Uterus (tissue), 4 donors: ENCODE data around the gene TANC1. TPM values are rescaled to one million over a fixed set of nuclear protein-coding genes. Genes with fewer than 3 reads are reported as not detected.
A peak's percentile ranks its signal among the peaks of the same experiment; 100 is the strongest.

Experiments used
- DNase-seq, 2 donors: peaks; one replicate each; pipeline ENCODE4 v3.0.0-alpha.2; 2019 to 2020
- H3K27ac ChIP-seq, 2 donors: fragments of 200-600 bp; sonication (generic); 1 replicate in 1 of 2; 2 replicates in 1 of 2; pipeline ENCODE4 v1.5.1; 2016 to 2018
- H3K27me3 ChIP-seq, 2 donors: fragments of 200-600 bp; sonication (generic); one replicate each; pipeline ENCODE4 v1.5.1; 2018 to 2019; ENCODE audit warnings: control low read depth in 1 of 2
- H3K36me3 ChIP-seq, 2 donors: fragments of 200-600 bp; sonication (generic); one replicate each; pipeline ENCODE4 v1.5.1; 2019; ENCODE audit warnings: control low read depth in 1 of 2
- H3K4me1 ChIP-seq, 2 donors: fragments of 200-600 bp; sonication (generic); one replicate each; pipeline ENCODE4 v1.5.1; 2018 to 2019; ENCODE audit warnings: control low read depth in 1 of 2
- H3K4me3 ChIP-seq, 2 donors: fragments of 200-600 bp; sonication (generic); 1 replicate in 1 of 2; 2 replicates in 1 of 2; pipeline ENCODE4 v1.5.1; 2018 to 2019; ENCODE audit warnings: mild to moderate bottlenecking in 1 of 2
- H3K9me3 ChIP-seq, 2 donors: fragments of 200-600 bp; sonication (generic); one replicate each; pipeline ENCODE4 v1.5.1; 2019; ENCODE audit warnings: control low read depth in 1 of 2
- CTCF ChIP-seq, 4 experiments: fragments of 200-600 bp in 2 of 4; fragments of 450-650 bp in 2 of 4; sonication (generic) in 2 of 4; IDR thresholded peaks; one replicate each; pipeline ENCODE4 v1.5.1; 2016 to 2019; ENCODE audit warnings: antibody characterized with exemption in 4 of 4, mild to moderate bottlenecking in 2 of 4, moderate library complexity in 1 of 4
- POLR2A ChIP-seq, 2 donors: fragments of 450-650 bp; IDR thresholded peaks; one replicate each; pipeline ENCODE4 v1.6.1; 2016; ENCODE audit warnings: antibody characterized with exemption in 2 of 2, mild to moderate bottlenecking in 1 of 2, moderate library complexity in 1 of 2
- intact Hi-C: fragments of 100-400 bp; cut with DNase I; formaldehyde crosslinking; loops from one replicate; pipeline ENCODE4 v1.15.1; 2023; ENCODE audit warnings: low total_unique reads
- total RNA-seq, 4 donors: library from RNA; depleted of rRNA in 3 of 4; stranded (reverse); fragments of >200 nt in 3 of 4; gene quantifications; one replicate each; pipeline versions ENCODE4 v1.1.0 to v1.2.4, GENCODE V29; 2014 to 2023
- donor health status: DM: yes; HTN: yes; CAD: no.

TANC1 gene
- total RNA-seq, 4 donors from 2014 or later, result 34.7 to 92.7 (median 67.4) TPM

- Histone ChIP-seq H3K4me1 (peaks cover 6 to 9% of the 10 kb centered on the region in 2 donors), H3K27me3 (no peaks in the 10 kb centered on the region), H3K36me3 (no peaks in the 10 kb centered on the region), H3K4me3 (no peak overlapping the region), H3K27ac (no peak overlapping the region), H3K9me3 (no peaks in the 10 kb centered on the region)
- DNase-seq, result no peak
- intact Hi-C loops, result no loop called here
- TF ChIP-seq POLR2A (IDR thresholded peaks at IDR 0.05) (no peak), CTCF (IDR thresholded peaks at IDR 0.05) (no peak)
Observed at GRCh38 chr2:158997037-158997790, 28.8 kb downstream of the TANC1 start.

GRCh38 chr2:158998551-158999248 lies 30.3 kb downstream of the TANC1 start:
- intact Hi-C loops, result no loop called here
- H3K4me1 ChIP-seq, result peaks cover 6 to 9% of the 10 kb centered on the region in 2 donors

DNA sequence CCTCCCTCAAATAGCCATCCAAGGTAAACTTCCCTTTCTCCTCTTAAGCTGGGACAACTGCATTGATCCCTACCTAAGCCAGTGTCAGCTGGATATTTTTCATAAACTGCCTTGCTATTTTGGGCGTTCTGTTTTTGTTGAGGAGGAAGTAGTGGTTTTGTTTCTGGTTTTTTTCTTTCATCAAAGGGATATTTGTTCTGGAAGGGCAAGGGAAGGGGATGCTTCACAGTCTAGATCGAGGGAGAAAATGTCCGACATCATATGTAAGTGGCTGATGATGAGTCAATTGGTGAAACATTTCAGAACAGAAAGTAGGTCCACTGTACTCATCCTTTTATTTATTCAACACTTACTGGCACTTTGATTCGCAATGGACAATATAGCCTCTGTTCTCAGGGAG lies 31.0 kb downstream of the TANC1 start:
- no peaks in the 10 kb centered on the region for H3K27me3 ChIP-seq
- no peak for DNase-seq
- no peaks in the 10 kb centered on the region for H3K9me3 ChIP-seq
- peak overlapping the region in 1 of 2 donors; percentile 4 for H3K27ac ChIP-seq
- no peak overlapping the region for H3K4me3 ChIP-seq
- TF ChIP-seq POLR2A (IDR thresholded peaks at IDR 0.05) (no peak), CTCF (IDR thresholded peaks at IDR 0.05) (no peak)
- no peaks in the 10 kb centered on the region for H3K36me3 ChIP-seq
- H3K4me1 ChIP-seq, result peaks cover 6 to 9% of the 10 kb centered on the region in 2 donors
- intact Hi-C loops, result no loop called here

More at GRCh38 chr2:158998551-158999248, 30.3 kb downstream of the TANC1 start:
- Histone ChIP-seq H3K27ac (peak overlapping the region in 1 of 2 donors; percentile 4), H3K9me3 (no peaks in the 10 kb centered on the region), H3K4me3 (no peak overlapping the region), H3K36me3 (no peaks in the 10 kb centered on the region), H3K27me3 (no peaks in the 10 kb centered on the region)
- no peak for TF ChIP-seq POLR2A (IDR thresholded peaks at IDR 0.05)
- DNase-seq, result no peak

GRCh38 chr2:159000072-159000471 lies 31.6 kb downstream of the TANC1 start:
- Histone ChIP-seq H3K27ac (no peak overlapping the region), H3K36me3 (no peaks in the 10 kb centered on the region), H3K27me3 (no peaks in the 10 kb centered on the region), H3K4me1 (peaks cover 6 to 9% of the 10 kb centered on the region in 2 donors), H3K4me3 (no peak overlapping the region), H3K9me3 (no peaks in the 10 kb centered on the region)
- no peak for DNase-seq
- TF ChIP-seq CTCF (IDR thresholded peaks at IDR 0.05) (no peak), POLR2A (IDR thresholded peaks at IDR 0.05) (no peak)
- intact Hi-C loops, result no loop called here

DNA sequence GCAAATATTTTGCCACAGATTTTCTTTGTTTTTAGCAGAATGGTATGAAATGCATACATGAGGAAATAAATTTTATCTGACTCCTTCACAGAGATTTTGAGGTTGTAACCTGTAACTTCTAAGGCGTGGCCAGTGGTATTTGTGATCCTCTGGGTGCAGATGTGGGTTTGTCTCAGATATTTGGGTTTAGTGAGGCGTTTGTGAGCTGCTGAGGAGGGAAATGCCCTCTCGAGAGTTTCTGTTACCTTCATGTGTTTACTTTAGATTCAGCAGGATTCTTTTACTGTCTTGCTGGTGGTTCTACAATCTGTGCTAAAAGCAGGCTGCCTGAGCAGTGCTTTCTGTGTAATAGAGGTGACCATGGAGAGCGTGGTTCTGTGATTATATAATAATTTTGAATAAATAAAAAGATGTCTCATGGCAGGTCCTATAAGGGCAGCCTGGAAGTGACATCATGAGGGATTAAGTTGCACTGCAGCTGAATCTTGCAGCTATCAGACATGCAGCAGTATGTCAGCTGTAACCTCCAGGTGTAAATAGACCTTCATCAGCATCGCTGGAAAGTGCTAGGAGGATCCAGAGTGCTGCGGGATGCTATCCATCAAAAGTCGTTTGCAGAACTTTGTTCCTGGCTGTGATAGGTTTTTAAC lies 34.1 kb downstream of the TANC1 start:
- no peaks in the 10 kb centered on the region for H3K36me3 ChIP-seq
- H3K4me1 ChIP-seq, result no peaks in the 10 kb centered on the region
- TF ChIP-seq POLR2A (IDR thresholded peaks at IDR 0.05), result no peak
- no peak overlapping the region for H3K4me3 ChIP-seq
- H3K9me3 ChIP-seq, result no peaks in the 10 kb centered on the region
- H3K27ac ChIP-seq, result no peak overlapping the region
- no peak for DNase-seq
- intact Hi-C loops, result no loop called here
- H3K27me3 ChIP-seq, result no peaks in the 10 kb centered on the region

GRCh38 chr2:159003555-159003954 lies 35.1 kb downstream of the TANC1 start:
- TF ChIP-seq CTCF (IDR thresholded peaks at IDR 0.05), result no peak
- no peak for TF ChIP-seq POLR2A (IDR thresholded peaks at IDR 0.05)
- no peak for DNase-seq
- no peaks in the 10 kb centered on the region for H3K9me3 ChIP-seq
- no peak overlapping the region for H3K27ac ChIP-seq
- intact Hi-C loops, result no loop called here
- H3K4me1 ChIP-seq, result no peaks in the 10 kb centered on the region
- H3K27me3 ChIP-seq, result no peaks in the 10 kb centered on the region
- no peak overlapping the region for H3K4me3 ChIP-seq
- H3K36me3 ChIP-seq, result no peaks in the 10 kb centered on the region
